Esophagus muscularis mucosa (tissue), 3 donors: ENCODE measurements around the gene NAB1.

Source experiments
- CTCF ChIP-seq, 3 experiments: fragments of 200-600 bp in 2 of 3; fragments of 450-650 bp in 1 of 3; sonication (generic) in 2 of 3; IDR thresholded peaks; one replicate each; pipeline ENCODE4 v1.5.1; 2017 to 2019; ENCODE audit warnings: antibody characterized with exemption in 3 of 3, mild to moderate bottlenecking in 2 of 3, moderate library complexity in 1 of 3
- POLR2A ChIP-seq: fragments of 450-650 bp; IDR thresholded peaks from one replicate; pipeline ENCODE4 v1.6.1; 2017; ENCODE audit warnings: antibody characterized with exemption, moderate library complexity, mild to moderate bottlenecking, low read depth

DNA sequence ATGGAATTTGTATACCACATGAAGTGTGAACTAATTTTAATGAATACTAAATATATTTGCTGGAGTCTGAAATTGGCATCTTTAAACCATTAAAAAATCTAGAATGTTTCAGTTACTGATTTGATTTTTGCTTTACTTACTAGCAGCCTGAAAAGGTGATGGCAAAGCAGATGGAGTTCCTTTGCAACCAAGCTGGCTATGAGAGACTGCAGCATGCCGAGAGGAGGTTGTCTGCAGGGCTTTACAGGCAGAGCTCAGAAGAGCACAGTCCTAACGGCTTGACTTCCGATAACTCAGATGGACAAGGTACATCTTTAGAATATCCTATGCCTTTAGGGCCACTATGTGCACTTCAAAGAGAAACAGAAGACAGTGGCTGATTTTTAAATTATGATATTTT is 36.5 kb downstream of the NAB1 start:
- TF ChIP-seq CTCF (IDR thresholded peaks at IDR 0.05) = no peak
- TF ChIP-seq POLR2A = no peak
